T-cell (primary cell): ENCODE data around the gene SPRR3. TPM values are rescaled to one million over a fixed set of nuclear protein-coding genes. Genes with fewer than 3 reads are reported as not detected.

Experiments used
- ATAC-seq, 4 experiments: fragments of 200-7000 bp in 3 of 4; fragments of 150-1000 bp in 1 of 4; cut with Tn5 transposase; replicated peaks in 1 of 4; 1 replicate in 3 of 4; 2 replicates in 1 of 4; pipeline ENCODE4 v1.10.0; 2021; ENCODE audit warnings: moderate library complexity in 3 of 4, mild to moderate bottlenecking in 2 of 4, moderate number of reproducible peaks in 1 of 4
- CTCF ChIA-PET, 2 donors: fragments of 300-600 bp; sonication (Branson Sonifier 250); formaldehyde crosslinking; loops; one replicate each; lab custom pipeline; 2022; ENCODE audit warnings: antibody characterized with exemption in 2 of 2; lab: Charles Lee
- POLR2A ChIA-PET, 2 donors: fragments of 300-600 bp; sonication (Branson Sonifier 250); formaldehyde crosslinking; loops; one replicate each; lab custom pipeline; 2022; ENCODE audit warnings: antibody characterized with exemption in 2 of 2; lab: Charles Lee
- DNase-seq, 35 experiments: peaks; one replicate each; pipeline versions ENCODE4 v3.0.0 to v3.0.0-alpha.2; 2013 to 2023
- H3K27ac ChIP-seq: one replicate; pipeline ENCODE4 v1.5.1; 2013; ENCODE audit warnings: low read length
- H3K27me3 ChIP-seq, 2 experiments: replicated peaks in 1 of 2; 1 replicate in 1 of 2; 2 replicates in 1 of 2; pipeline versions ENCODE4 v1.6.1 to v1.7.0; 2013; ENCODE audit warnings: low read length in 1 of 2, mixed read lengths in 1 of 2; ENCODE audit not compliant: control insufficient read depth in 2 of 2, insufficient read depth in 2 of 2; ENCODE audit errors: extremely low read depth in 1 of 2
- H3K36me3 ChIP-seq, 2 donors: 1 replicate in 1 of 2; 2 replicates in 1 of 2; pipeline versions ENCODE4 v1.6.1 to v1.7.0; 2013; ENCODE audit warnings: low read length in 1 of 2; ENCODE audit not compliant: control insufficient read depth in 2 of 2, insufficient read depth in 1 of 2; ENCODE audit errors: extremely low read depth in 1 of 2
- H3K4me1 ChIP-seq, 2 experiments: 1 replicate in 1 of 2; 2 replicates in 1 of 2; pipeline versions ENCODE4 v1.6.1 to v1.7.0; 2013; ENCODE audit warnings: low read length in 2 of 2, mixed read lengths in 1 of 2; ENCODE audit not compliant: insufficient read depth in 2 of 2, control insufficient read depth in 1 of 2; ENCODE audit errors: extremely low read depth in 1 of 2
- H3K4me3 ChIP-seq, 2 donors: 1 replicate in 1 of 2; 2 replicates in 1 of 2; pipeline versions ENCODE4 v1.5.1 to v1.7.0; 2013; ENCODE audit warnings: mild to moderate bottlenecking in 2 of 2, low read length in 1 of 2, moderate library complexity in 1 of 2; ENCODE audit not compliant: control insufficient read depth in 1 of 2; ENCODE audit errors: extremely low read depth in 1 of 2
- H3K9me3 ChIP-seq: 2 replicates; pipeline ENCODE4 v1.7.0; 2013
- H3K27ac Mint-ChIP-seq, 2 donors: one replicate each; pipeline ENCODE4 v1.8.0; 2020 to 2021; ENCODE audit warnings: mild to moderate bottlenecking in 2 of 2, mixed read lengths in 2 of 2
- H3K27me3 Mint-ChIP-seq, 2 donors: one replicate each; pipeline ENCODE4 v1.8.0; 2021 to 2022; ENCODE audit warnings: mixed read lengths in 2 of 2
- H3K36me3 Mint-ChIP-seq: one replicate; pipeline ENCODE4 v1.8.0; 2021; ENCODE audit warnings: mixed read lengths
- H3K4me1 Mint-ChIP-seq, 3 donors: one replicate each; pipeline ENCODE4 v1.8.0; 2020 to 2022; ENCODE audit warnings: mixed read lengths in 3 of 3, mild to moderate bottlenecking in 1 of 3
- H3K4me3 Mint-ChIP-seq, 3 donors: one replicate each; pipeline ENCODE4 v1.8.0; 2020 to 2022; ENCODE audit warnings: mild to moderate bottlenecking in 3 of 3, mixed read lengths in 3 of 3, moderate library complexity in 3 of 3
- H3K9me3 Mint-ChIP-seq, 3 donors: one replicate each; pipeline ENCODE4 v1.8.0; 2020 to 2022; ENCODE audit warnings: mixed read lengths in 3 of 3
- WGBS: methylation state at CpG from one replicate; pipeline ENCODE4 v1.1.5; 2013; ENCODE audit warnings: missing lambda C conversion rate; ENCODE audit not compliant: insufficient coverage; 5-methylcytosine and 5-hydroxymethylcytosine counted together
- total RNA-seq, 35 experiments: library from RNA in 6 of 35; stranded (reverse) in 6 of 35; fragments of 120-200 nt in 1 of 35; gene quantifications; one replicate each; pipeline versions ENCODE4 v1.2.1 to v1.2.4 and lab custom pipeline; 2013 to 2026

Gene SPRR3
- total RNA-seq, 5 donors from 2014 or later (not counting 1 experiment from before 2014, with no cell fraction given) = not detected

DNA sequence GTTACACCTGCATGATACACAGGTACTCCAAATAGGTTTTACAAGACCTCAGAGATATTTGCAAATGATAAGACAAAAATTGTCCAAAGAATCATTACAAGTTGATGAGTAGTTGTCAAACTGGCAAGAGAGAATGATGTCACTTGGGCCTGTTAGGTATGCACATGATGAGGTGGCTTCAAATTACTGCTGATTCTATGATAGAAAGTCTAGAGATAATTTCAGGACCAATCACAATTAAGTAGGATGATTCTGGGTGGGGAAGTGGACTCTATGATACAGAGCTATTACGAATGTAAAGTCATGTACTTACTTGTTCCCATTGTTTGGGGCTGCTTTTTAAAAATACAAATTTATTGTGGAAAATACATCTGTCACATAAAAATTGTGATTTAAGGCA is 24.2 kb downstream of the SPRR3 start:
- Mint-ChIP-seq H3K27me3 (peaks cover 31 to 41% of the 10 kb centered on the region in 2 donors), H3K4me1 (no peaks in the 10 kb centered on the region), H3K27ac (no peak overlapping the region), H3K4me3 (no peak overlapping the region), H3K36me3 (no peaks in the 10 kb centered on the region), H3K9me3 (no peaks in the 10 kb centered on the region)
- ATAC-seq (no peak), DNase-seq (no peak)
- H3K36me3 ChIP-seq = no peaks in the 10 kb centered on the region
- H3K27ac ChIP-seq = no peak overlapping the region
- H3K27me3 ChIP-seq = peaks cover 2 to 3% of the 10 kb centered on the region in 2 experiments
- H3K4me3 ChIP-seq = no peak overlapping the region
- ChIA-PET CTCF (no interaction called here), POLR2A (no interaction called here)
- no CpG with 5 or more reads among the region's 1 CpG for WGBS
- no peaks in the 10 kb centered on the region for H3K9me3 ChIP-seq
- no peaks in the 10 kb centered on the region for H3K4me1 ChIP-seq

GRCh38 chr1:153028766-153029165 is 27.2 kb downstream of the SPRR3 start:
- H3K9me3 Mint-ChIP-seq = no peaks in the 10 kb centered on the region
- Histone ChIP-seq H3K4me3 (no peak overlapping the region), H3K9me3 (no peaks in the 10 kb centered on the region), H3K36me3 (no peaks in the 10 kb centered on the region), H3K27me3 (peaks cover 2 to 5% of the 10 kb centered on the region in 2 experiments), H3K27ac (no peak overlapping the region), H3K4me1 (no peaks in the 10 kb centered on the region)
- H3K27ac Mint-ChIP-seq = no peak overlapping the region
- POLR2A ChIA-PET = no interaction called here
- no peaks in the 10 kb centered on the region for H3K4me1 Mint-ChIP-seq
- ATAC-seq (no peak), DNase-seq (no peak)
- H3K4me3 Mint-ChIP-seq = no peak overlapping the region
- CTCF ChIA-PET = no interaction called here
- no CpG with 5 or more reads among the region's 1 CpG for WGBS
- peaks cover 12 to 28% of the 10 kb centered on the region in 2 donors for H3K27me3 Mint-ChIP-seq
- no peaks in the 10 kb centered on the region for H3K36me3 Mint-ChIP-seq

DNA sequence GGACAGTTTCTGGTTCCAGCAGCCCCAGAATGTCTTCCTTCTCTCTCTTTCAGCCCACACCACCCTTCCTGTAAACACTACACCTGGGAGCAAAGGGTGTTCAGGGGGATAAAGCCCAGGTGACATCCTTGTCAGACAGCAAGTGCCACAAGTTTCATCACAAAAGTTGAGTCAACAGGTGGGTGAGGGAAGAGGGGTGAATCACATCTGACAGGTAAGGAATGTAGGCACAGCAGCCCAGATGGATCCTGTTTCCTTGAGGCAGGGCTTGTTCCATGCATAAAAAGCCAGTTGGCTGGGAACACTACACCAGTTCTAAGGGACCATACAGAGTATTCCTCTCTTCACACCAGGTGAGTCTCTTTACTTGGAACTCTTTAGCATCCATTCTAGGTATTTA is 29.3 kb downstream of the SPRR3 start, which contains the start of gene SPRR1B:
TSS of gene SPRR1B (plus strand) at position 309 of the 400 bp plus-strand sequence. CDS start 1,143 bp downstream, outside the sequence.
- no peak within 1 kb of the TSS for H3K4me3 Mint-ChIP-seq
- POLR2A ChIA-PET = no interaction called here
- Histone ChIP-seq H3K36me3 (no peaks in the 10 kb centered on the region), H3K27ac (no peak within 1 kb of the TSS), H3K27me3 (peaks cover 2 to 5% of the 10 kb centered on the region in 2 experiments), H3K4me1 (no peaks in the 10 kb centered on the region), H3K9me3 (no peaks in the 10 kb centered on the region), H3K4me3 (no peak within 1 kb of the TSS)
- CTCF ChIA-PET = no interaction called here
- no peaks in the 10 kb centered on the region for H3K36me3 Mint-ChIP-seq
- no peaks in the 10 kb centered on the region for H3K9me3 Mint-ChIP-seq
- H3K4me1 Mint-ChIP-seq = no peaks in the 10 kb centered on the region
- ATAC-seq (no peak), DNase-seq (no peak)
- H3K27ac Mint-ChIP-seq = no peak within 1 kb of the TSS
- peaks cover 13 to 32% of the 10 kb centered on the region in 2 donors for H3K27me3 Mint-ChIP-seq

GRCh38 chr1:153032073-153032472 is 30.5 kb downstream of the SPRR3 start:
- H3K36me3 Mint-ChIP-seq = no peaks in the 10 kb centered on the region
- no peaks in the 10 kb centered on the region for H3K4me1 ChIP-seq
- DNase-seq (no peak), ATAC-seq (no peak)
- no peak overlapping the region for H3K27ac ChIP-seq
- H3K27ac Mint-ChIP-seq = no peak overlapping the region
- CTCF ChIA-PET = no interaction called here
- H3K27me3 ChIP-seq = peaks cover 2 to 5% of the 10 kb centered on the region in 2 experiments
- no peaks in the 10 kb centered on the region for H3K36me3 ChIP-seq
- H3K4me3 ChIP-seq = no peak overlapping the region
- H3K4me1 Mint-ChIP-seq = no peaks in the 10 kb centered on the region
- no peaks in the 10 kb centered on the region for H3K9me3 Mint-ChIP-seq
- POLR2A ChIA-PET = no interaction called here
- peaks cover 17 to 37% of the 10 kb centered on the region in 2 donors for H3K27me3 Mint-ChIP-seq
- H3K4me3 Mint-ChIP-seq = no peak overlapping the region
- no peaks in the 10 kb centered on the region for H3K9me3 ChIP-seq

DNA sequence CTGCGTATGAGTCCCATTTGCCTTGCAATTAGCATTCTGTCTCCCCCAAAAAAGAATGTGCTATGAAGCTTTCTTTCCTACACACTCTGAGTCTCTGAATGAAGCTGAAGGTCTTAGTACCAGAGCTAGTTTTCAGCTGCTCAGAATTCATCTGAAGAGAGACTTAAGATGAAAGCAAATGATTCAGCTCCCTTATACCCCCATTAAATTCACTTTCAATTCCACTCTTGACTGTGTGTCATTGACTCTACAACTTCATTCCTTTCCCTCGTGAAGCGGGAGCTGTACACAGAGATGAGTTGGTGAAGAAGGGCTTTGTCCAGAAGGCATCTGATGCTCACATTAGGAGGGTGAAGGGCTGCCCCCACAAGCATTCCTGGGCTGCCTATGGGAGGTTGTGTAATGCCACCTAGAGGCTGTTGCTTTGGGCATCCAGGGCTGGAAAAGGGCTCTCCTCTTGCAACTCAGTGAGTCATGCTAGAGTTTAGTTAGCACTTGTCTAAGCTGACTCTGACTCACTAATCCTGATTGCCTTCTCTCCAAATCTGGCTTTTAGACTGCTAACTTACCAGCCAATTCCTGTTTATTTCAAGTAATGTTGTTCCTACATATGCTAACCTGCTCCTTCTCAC is 31.2 kb downstream of the SPRR3 start:
- H3K36me3 ChIP-seq = no peaks in the 10 kb centered on the region
- 0% methylated on average over 1 of the region's 3 CpGs for WGBS
- H3K36me3 Mint-ChIP-seq = no peaks in the 10 kb centered on the region
- no peaks in the 10 kb centered on the region for H3K9me3 ChIP-seq
- no peak overlapping the region for H3K4me3 ChIP-seq
- H3K4me3 Mint-ChIP-seq = no peak overlapping the region
- no peaks in the 10 kb centered on the region for H3K4me1 ChIP-seq
- ChIA-PET POLR2A (no interaction called here), CTCF (no interaction called here)
- peaks cover 19 to 40% of the 10 kb centered on the region in 2 donors for H3K27me3 Mint-ChIP-seq
- no peak for ATAC-seq
- peaks cover 2 to 5% of the 10 kb centered on the region in 2 experiments for H3K27me3 ChIP-seq
- no peaks in the 10 kb centered on the region for H3K4me1 Mint-ChIP-seq
- H3K9me3 Mint-ChIP-seq = no peaks in the 10 kb centered on the region
- H3K27ac Mint-ChIP-seq = no peak overlapping the region
- no peak for DNase-seq
- no peak overlapping the region for H3K27ac ChIP-seq

DNA sequence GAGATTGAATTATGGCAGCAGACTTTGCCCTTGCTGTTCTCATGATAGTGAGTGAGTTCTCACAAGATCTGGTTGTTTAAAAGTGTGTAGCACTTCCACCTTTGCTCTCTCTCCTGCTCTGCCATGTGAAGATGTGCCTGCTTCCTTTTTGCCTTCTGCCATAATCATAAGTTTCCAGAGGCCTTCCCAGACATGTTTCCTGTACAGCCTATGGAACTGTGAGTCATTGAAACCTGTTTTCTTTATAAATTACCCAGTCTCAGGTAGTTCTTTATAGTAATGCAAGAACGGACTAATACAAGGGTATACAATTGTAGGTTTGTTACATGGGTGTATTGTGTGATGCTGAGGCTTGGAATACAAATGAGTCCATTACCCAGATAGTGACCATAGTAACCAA is 33.7 kb downstream of the SPRR3 start:
- DNase-seq (no peak), ATAC-seq (no peak)
- Mint-ChIP-seq H3K36me3 (no peaks in the 10 kb centered on the region), H3K4me3 (no peak overlapping the region), H3K27me3 (peaks cover 26 to 45% of the 10 kb centered on the region in 2 donors), H3K4me1 (no peaks in the 10 kb centered on the region), H3K27ac (no peak overlapping the region), H3K9me3 (no peaks in the 10 kb centered on the region)
- H3K36me3 ChIP-seq = no peaks in the 10 kb centered on the region
- ChIA-PET CTCF (no interaction called here), POLR2A (no interaction called here)
- no peaks in the 10 kb centered on the region for H3K4me1 ChIP-seq
- WGBS = no CpG with 5 or more reads among the region's 1 CpG
- no peak overlapping the region for H3K27ac ChIP-seq
- no peak overlapping the region for H3K4me3 ChIP-seq
- H3K9me3 ChIP-seq = no peaks in the 10 kb centered on the region
- H3K27me3 ChIP-seq = peaks cover 0 to 5% of the 10 kb centered on the region in 2 experiments
